Sciatic nerve (tissue), 2 donors: ENCODE data around the gene TLR2. TPM values are rescaled to one million over a fixed set of nuclear protein-coding genes. Genes with fewer than 3 reads are reported as not detected.
"Not testable (repeated sequence)": the region's sequence is repeated elsewhere in the genome, so short reads cannot be mapped to it uniquely, and the experiment has no call there.

ENCODE experiments used
- ATAC-seq: fragments of 200-7000 bp; cut with Tn5 transposase; one replicate; pipeline ENCODE4 v1.9.1; 2020; ENCODE audit warnings: mild to moderate bottlenecking, moderate library complexity
- DNase-seq: peaks from one replicate; pipeline ENCODE4 v3.0.0-alpha.2; 2020; ENCODE audit warnings: low spot score
- intact Hi-C: fragments of 100-400 bp; cut with DNase I; formaldehyde crosslinking; loops from one replicate; pipeline ENCODE4 v1.14.2; 2022
- total RNA-seq: library from RNA; stranded (reverse); fragmentation: NEBNext Ultra II Directional; extraction: Animal tissue kit (Norgen Biotek cat#: 25700); gene quantifications from one replicate; pipeline ENCODE4 v1.2.1, GENCODE V29; 2021
- donor health status: DM: no; HTN: no; CAD: no.
- donor health status: DM: no; HTN: no; CAD: no.

The TLR2 gene
- total RNA-seq, 1 donor from 2014 or later: 35.2 TPM

GRCh38 chr4:153652051-153652784, 31.9 kb upstream of the TLR2 start:
- no peak for DNase-seq
- peak; percentile 65 for ATAC-seq
- intact Hi-C loops: no loop called here

- intact Hi-C loops: no loop called here
Observed at GRCh38 chr4:153655002-153655541, 29.0 kb upstream of the TLR2 start.

DNA sequence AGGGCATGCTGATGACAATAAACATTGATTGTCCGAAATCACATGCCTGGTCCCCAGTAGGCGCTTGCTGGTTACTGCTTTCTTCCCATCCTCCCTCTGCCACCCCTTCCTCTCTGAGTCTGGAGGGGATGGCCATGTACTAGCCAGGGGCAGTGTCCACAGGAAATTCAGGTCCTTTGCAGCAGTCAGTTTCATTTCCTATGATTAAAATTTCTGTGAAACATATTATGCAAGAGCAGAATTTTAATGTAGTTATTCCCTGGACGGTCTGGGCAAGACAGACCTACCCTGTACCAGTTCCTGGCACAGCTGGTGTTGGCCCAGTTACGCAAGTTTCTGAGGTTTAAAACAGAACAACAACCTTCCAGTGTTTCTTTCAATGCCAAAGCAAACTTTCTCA, 28.2 kb upstream of the TLR2 start:
- ATAC-seq (peak; percentile 87), DNase-seq (peak; percentile 71)
- intact Hi-C loops: no loop called here

More at GRCh38 chr4:153655002-153655541, 29.0 kb upstream of the TLR2 start:
- ATAC-seq (no peak), DNase-seq (no peak)

DNA sequence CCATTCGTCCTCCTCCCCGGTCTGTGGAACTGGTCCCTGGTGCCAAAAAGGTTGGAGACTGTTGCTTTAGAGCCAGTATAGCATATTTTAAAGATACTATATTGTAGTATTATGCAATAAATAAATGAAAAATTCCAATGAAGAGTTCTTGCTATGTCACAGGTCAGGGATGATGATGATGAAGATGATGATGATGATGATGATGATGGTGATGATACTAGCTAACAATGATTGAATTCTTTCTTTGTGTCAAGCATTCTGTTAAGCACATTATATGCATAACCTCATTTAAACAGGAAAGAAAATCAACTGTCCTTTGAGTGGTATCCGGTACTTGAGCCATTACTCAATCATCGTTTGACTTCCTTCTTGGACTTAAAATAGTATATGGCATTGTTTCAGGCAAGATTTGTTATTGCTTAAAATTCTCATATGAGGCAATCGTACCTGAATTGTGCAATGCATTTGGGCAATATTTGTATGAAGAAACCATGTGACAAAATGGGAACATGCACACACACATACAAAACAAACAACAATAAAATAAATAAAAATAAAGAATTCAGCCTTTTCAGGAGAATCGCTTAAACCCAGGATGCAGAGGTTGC, 22.8 kb upstream of the TLR2 start:
- DNase-seq: no peak
- peak; percentile 83 for ATAC-seq
- intact Hi-C loops: no loop called here

DNA sequence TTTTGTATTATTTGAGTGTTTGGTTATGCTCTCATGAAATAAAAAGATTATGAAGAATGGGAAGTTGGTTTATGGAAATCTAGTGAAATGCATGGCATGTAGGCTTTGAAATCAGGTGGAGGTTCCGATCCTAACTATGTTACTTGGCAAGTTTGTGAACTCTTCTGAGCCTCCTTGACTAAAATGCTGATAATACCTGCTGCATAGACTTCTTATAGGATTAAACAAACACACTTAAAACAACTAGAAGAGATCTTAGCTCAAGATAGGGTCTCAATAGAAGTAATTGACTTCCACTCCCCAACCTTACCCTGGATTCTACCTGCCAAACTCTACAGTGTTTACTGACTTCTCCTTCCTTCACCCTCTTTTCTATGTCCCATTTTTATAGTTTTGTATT, 22.2 kb upstream of the TLR2 start:
- ATAC-seq (no peak), DNase-seq (no peak)
- intact Hi-C loops: no loop called here

DNA sequence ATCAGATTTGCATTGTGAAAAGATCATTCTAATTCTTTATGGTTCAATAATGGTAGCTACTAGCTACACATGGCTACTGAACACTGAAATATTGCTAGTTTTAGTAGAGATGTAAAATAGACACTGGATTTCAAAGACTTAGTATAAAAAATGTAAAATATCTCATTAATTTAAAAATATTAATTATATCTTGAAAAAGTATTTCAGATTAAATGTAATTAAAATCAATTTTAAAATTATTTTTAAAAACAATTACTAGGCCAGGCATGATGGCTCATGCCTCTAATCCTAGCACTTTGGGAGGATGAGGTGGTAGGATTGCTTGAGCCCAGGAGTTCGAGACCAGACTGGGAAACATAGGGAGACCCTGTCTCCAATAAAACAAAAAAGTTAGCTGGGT, 20.4 kb upstream of the TLR2 start:
- ATAC-seq: no peak
- intact Hi-C loops: no loop called here
- no peak for DNase-seq

DNA sequence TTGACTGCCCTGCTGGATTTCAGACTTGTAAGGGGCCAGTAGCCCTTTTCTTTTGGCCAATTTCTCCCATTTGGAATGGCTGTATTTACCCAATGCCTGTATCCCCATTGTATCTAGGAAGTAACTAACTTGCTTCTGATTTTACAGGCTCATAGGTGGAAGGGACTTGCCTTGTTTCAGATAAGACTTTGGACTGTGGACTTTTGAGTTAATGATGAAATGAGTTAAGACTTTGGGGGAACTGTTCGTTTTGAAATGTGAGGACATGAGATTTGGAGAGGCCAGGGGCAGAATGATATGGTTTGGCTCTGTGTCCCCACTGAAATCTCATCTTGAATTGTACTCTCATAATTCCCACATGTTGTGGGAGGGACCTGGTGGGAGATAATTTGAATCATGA, 17.6 kb upstream of the TLR2 start:
- ATAC-seq, DNase-seq, intact Hi-C loops: not testable (repeated sequence)

DNA sequence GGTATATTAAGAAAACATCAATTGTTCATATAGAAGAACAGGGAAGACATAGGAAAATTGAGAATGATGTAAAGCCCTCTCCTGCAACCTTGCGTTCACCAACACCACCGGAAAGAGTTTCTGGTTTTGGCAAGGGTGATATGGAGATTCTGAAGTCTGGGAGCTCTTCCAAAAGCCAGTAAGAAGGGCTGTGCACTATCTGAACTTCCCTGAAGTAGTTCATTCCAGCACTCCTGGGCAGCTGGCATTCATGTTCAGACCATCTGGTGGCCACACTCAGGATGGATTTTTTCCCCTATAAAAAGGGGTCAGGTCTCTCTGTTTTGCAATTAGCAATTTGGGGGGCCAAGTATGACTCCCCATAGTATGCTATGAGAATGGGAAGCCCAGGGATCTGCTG, 15.4 kb upstream of the TLR2 start:
- DNase-seq: no peak
- intact Hi-C loops: no loop called here
- ATAC-seq: no peak

DNA sequence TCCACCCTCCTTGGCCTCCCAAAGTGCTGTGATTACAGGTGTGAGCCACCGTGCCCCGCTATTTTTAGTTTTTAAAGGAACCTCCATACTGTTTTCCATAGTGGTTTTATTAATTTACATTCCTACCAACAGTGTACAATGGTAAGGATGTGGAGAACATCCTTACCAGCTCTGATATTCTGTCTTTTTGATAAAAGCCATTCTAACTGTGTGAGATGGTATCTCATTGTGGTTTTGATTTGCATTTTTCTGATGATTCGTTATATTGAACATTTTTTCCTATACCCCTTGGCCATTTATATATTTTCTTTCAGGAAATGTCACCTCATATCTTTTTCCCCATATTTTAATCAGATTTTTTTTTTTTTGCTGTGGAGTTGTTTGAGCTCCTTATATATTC, 14.2 kb upstream of the TLR2 start:
- ATAC-seq: no peak
- no peak for DNase-seq
- intact Hi-C loops: no loop called here

GRCh38 chr4:153676486-153676885, 7.6 kb upstream of the TLR2 start:
- DNase-seq (no peak), ATAC-seq (no peak)
- intact Hi-C loops: no loop called here

GRCh38 chr4:153676984-153677383, 7.1 kb upstream of the TLR2 start:
- peak; percentile 34 for ATAC-seq
- no peak for DNase-seq
- intact Hi-C loops: no loop called here

GRCh38 chr4:153679486-153679885, 4.6 kb upstream of the TLR2 start:
- ATAC-seq: peak; percentile 16
- intact Hi-C loops: no loop called here
- peak; percentile 60 for DNase-seq

DNA sequence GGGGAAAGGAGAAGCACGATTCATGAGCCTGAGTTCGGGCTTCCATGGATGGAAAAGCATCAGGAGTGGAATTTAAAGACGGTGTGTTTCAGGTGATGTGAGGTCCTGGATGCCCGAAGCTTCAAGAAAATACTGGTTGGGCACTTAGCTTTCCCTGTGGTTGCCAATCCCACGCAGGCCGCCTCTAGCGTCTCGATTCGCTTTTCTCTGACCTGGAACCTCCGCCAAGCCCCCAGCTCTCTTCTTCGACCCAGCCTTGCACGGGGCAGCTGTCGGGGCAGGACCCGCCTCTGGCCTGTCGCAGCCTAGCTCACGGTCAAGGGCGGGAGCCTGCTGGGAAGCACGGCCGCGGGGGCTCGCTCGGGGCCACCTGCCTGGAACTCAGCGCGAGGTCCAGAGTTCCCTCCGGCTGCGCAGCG, 308 bp upstream of the TLR2 start:
- DNase-seq (no peak), ATAC-seq (no peak)
- intact Hi-C loops: no loop called here

- ATAC-seq: no peak
- intact Hi-C loops: no loop called here
- DNase-seq: no peak
Observed at GRCh38 chr4:153684971-153685371, 891 bp downstream of the TLR2 start.

- intact Hi-C loops: no loop called here
- ATAC-seq (no peak), DNase-seq (no peak)
Observed at GRCh38 chr4:153704522-153704921, 20.4 kb downstream of the TLR2 start.

- ATAC-seq: no peak
- DNase-seq: no peak
- intact Hi-C loops: no loop called here
Observed at GRCh38 chr4:153705743-153706468, 21.8 kb downstream of the TLR2 start.

- DNase-seq (no peak), ATAC-seq (no peak)
- intact Hi-C loops: no loop called here
Observed at GRCh38 chr4:153706519-153706918, 22.4 kb downstream of the TLR2 start.

GRCh38 chr4:153710681-153711080, 26.6 kb downstream of the TLR2 start:
- intact Hi-C loops: no loop called here
- ATAC-seq (no peak), DNase-seq (no peak)

- no peak for DNase-seq
- intact Hi-C loops: no loop called here
- no peak for ATAC-seq
Observed at GRCh38 chr4:153713866-153714646, 30.0 kb downstream of the TLR2 start.
